ENCODE data around the gene SLC35B1.

GRCh38 chr17:49757151-49757777, 49.5 kb upstream of the SLC35B1 start:
- TF ChIP-seq MAX (IDR thresholded peaks at IDR 0.05; ENCODE audit: insufficient read depth, insufficient read length) (no peak), CTCF (IDR thresholded peaks at IDR 0.05; ENCODE audit: extremely low read depth in 1 of 2, insufficient read depth in 1 of 2, low read depth in 1 of 2, low read length in 2 of 2) (no peak), POLR2A (IDR thresholded peaks at IDR 0.05; ENCODE audit: low read depth, low read length) (no peak), GATA2 (IDR thresholded peaks at IDR 0.05; ENCODE audit: insufficient read depth, insufficient read length, low read depth, low read length) (no peak), POLR2AphosphoS5 (IDR thresholded peaks at IDR 0.05; ENCODE audit: insufficient read depth, low read depth, low read length) (no peak), MYC (IDR thresholded peaks at IDR 0.05; ENCODE audit: low read depth, low read length) (no peak), JUN (IDR thresholded peaks at IDR 0.05; ENCODE audit: borderline replicate concordance, insufficient read depth, insufficient read length, low read depth) (no peak), EZH2 (IDR thresholded peaks at IDR 0.05; ENCODE audit: borderline replicate concordance, low read depth, low read length, severe bottlenecking) (no peak), FOS (IDR thresholded peaks at IDR 0.05; ENCODE audit: borderline replicate concordance, insufficient read depth, low read length) (no peak)

Data from endothelial cell of umbilical vein (primary cell).